GM12875 (cell line): Measurements from ENCODE around the gene EMX1.
A peak's percentile ranks its signal among the peaks of the same experiment; 100 is the strongest.

Experiments used
- H3K4me3 ChIP-seq: one replicate; pipeline ENCODE4 v1.5.1; 2011; ENCODE audit warnings: low read depth, low read length, control low read depth
- TF ChIP-seq, protein P1 (sequence below): IDR thresholded peaks from 2 replicates; pipeline ENCODE4 v1.5.1; 2011; ENCODE audit warnings: low read depth, mild to moderate bottlenecking, control low read depth, inconsistent platforms, low read length, moderate library complexity, borderline replicate concordance; ENCODE audit not compliant: insufficient read depth

Gene EMX1

DNA sequence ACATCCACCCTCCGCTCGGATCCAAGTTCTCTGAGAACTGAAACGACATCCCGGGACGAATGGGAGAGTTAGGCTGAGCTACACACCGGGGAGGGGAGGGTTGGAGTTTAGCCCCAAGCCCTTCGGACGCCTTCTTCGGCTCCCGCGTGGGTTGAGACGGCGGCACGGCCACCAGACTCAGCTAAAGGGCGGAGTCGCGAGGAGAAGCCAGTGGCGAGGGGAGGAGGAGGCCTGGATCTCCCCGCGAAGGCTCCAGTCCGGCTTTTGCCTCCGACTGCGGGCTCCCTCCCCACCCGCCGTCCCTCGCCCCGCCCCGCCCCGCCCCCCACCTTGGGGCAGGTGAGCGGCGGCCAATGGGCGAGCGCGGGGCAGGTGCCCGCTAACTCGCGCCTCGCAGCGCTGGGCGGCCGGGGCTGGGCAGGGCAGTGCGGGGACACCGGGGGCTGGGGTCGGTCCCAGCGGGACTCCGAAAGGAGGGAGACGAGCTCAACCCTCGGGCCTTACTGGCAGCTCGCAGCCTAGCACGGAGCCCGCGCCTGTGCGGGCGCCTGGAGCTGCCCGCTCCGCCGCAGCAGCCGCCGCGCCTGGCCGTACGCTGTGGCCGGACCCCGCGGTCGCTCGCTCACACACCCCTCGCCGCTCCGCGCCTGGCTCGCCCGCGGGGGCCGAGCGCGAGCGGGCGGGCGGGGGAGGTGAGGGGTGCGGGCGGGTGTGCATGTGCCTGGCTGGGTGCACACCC is at the start of gene EMX1:
EMX1 (plus strand) TSS at position 382 of the 739 bp plus-strand sequence; CDS start at position 716, 334 bp downstream.
- peak within 1 kb of the TSS; percentile 33 for H3K4me3 ChIP-seq
- TF ChIP-seq, protein P1, sequence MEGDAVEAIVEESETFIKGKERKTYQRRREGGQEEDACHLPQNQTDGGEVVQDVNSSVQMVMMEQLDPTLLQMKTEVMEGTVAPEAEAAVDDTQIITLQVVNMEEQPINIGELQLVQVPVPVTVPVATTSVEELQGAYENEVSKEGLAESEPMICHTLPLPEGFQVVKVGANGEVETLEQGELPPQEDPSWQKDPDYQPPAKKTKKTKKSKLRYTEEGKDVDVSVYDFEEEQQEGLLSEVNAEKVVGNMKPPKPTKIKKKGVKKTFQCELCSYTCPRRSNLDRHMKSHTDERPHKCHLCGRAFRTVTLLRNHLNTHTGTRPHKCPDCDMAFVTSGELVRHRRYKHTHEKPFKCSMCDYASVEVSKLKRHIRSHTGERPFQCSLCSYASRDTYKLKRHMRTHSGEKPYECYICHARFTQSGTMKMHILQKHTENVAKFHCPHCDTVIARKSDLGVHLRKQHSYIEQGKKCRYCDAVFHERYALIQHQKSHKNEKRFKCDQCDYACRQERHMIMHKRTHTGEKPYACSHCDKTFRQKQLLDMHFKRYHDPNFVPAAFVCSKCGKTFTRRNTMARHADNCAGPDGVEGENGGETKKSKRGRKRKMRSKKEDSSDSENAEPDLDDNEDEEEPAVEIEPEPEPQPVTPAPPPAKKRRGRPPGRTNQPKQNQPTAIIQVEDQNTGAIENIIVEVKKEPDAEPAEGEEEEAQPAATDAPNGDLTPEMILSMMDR = no peak

DNA sequence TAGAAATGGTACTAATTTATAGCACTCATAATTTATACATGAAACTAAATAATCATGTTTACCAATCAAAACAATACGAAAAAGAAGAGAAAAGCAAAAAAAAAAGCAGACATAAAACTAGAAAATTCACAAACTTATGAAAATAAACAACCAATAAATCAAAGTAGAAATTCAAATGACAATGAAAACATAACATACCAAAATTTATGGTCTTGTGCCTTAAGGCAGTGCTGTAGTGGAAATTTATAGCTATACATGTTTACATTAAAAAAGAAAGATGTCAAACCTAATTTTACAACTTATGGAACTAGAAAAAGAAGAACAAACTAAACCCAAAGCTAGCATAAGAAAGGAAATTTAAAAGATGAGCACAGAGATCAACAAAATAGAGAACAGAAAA is 46.3 kb upstream of the EMX1 start:
- TF ChIP-seq, protein P1 = no peak

DNA sequence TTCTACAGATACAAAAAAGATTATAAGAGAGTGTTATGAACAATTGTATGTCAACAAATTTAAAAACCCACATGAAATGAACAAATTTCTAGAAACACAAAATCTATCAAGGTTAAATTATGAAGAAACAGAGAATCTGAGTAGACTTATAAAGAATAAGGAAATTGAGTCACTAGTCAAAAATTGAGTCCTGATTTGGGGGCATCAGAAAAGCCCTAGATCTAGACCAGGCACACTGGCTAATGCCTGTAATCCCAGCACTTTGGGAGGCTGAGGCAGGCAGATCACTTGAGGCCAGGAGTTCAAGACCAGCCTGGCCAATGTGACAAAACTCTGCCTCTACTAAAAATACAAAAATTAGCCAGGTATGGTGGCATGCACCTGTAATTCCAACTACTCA is 45.4 kb upstream of the EMX1 start:
- TF ChIP-seq, protein P1 = no peak

More for the DNA sequence above, 46.3 kb upstream of the EMX1 start:
- no peak overlapping the region for H3K4me3 ChIP-seq

DNA sequence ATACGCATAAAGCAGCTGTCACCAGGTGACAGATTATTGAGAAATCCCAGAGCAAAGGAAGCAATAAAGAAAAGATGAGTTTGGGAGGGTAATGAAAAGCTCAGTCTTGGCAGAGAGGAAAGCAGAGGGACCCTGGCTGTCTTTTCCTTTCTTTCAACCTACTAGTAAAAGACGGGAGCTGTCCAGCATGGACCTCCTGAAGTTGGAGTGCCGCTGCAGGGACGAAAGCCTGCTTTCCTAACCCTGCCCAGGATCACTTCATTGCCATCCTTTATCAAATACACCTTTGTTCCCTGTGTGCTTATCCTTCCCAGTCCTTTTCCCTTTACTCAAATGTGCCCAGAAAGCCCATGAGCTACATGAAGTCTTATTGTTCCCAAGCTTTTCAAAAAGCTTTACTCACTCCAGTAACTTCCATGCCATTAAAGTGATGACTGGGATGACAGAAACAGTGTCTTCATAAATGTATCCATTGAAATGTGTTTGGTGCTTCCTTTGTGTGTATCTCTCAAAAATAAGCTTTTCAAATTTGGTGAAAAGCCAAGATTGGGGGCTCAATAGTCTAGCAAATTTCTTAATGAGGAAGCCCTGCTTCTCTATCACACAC is 33.9 kb upstream of the EMX1 start:
- TF ChIP-seq, protein P1 = no peak
- H3K4me3 ChIP-seq = no peak overlapping the region

More for the DNA sequence above, 45.4 kb upstream of the EMX1 start:
- H3K4me3 ChIP-seq = no peak overlapping the region

DNA sequence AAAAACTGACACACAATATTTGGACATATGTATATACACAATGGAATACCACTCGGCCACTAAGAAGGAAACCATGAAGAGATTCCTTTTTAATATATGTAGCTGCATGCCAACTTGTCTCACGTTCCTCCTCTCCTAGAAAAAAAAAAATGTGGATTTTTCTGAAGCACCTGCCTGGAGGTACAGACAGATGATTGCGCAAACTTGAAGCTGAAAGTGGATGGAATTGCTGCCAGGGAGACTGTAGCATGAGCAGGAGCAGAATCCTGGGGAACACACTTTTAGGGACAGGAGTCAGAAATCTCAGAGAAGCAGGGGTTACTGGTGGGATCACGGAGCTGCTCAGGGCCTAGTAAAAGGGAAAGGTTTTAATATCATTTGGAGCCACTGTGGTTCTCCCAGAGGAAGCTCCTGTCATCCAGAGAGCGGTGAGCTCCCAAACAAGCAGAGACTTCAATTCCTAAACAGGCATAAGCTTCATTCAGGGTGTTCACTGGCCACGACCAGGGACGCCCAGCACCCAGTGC is 30.8 kb upstream of the EMX1 start:
- TF ChIP-seq, protein P1 = no peak
- no peak overlapping the region for H3K4me3 ChIP-seq

DNA sequence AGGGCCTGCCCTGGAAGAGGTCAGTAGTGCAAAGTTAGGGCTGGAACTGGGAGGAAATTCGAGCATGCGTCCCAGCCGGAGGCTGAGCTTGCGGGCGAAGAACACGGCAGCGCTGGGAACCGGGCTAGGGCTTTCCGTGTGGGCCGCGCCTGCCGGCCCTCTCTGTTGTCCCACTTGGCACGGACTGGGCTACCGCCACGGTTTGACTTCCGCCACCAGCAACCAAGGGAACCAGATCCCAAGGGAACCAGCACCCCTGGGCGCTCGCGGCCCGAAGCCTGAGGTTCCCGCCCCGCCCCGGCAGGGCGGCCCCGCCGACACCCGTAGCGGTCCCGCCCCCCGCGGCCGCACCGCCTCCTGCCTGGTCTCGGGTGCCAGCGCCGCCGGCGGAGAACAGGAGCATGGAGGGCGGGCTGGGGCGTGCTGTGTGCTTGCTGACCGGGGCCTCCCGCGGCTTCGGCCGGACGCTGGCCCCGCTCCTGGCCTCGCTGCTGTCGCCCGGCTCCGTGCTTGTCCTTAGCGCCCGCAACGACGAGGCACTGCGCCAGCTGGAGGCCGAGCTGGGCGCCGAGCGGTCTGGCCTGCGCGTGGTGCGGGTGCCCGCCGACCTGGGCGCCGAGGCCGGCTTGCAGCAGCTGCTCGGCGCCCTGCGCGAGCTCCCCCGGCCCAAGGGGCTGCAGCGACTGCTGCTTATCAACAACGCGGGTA is 30.1 kb upstream of the EMX1 start, which contains the start of gene SPR:
SPR (plus strand) TSS at position 377 of the 708 bp plus-strand sequence; CDS start at position 402, 25 bp downstream.
- TF ChIP-seq, protein P1 = peak; percentile 30; the same call in 1 of the 2 replicates
- H3K4me3 ChIP-seq = peak within 1 kb of the TSS; percentile 31
